OCI-M2 (cell line): ENCODE results near the gene FBXO34.

Experiments used
- DNase-seq: peaks from one replicate; lab custom pipeline; 2025; ENCODE audit not compliant: unreplicated experiment; lab: John Stamatoyannopoulos, UW

Gene FBXO34

GRCh38 chr14:55270832-55271571, at the start of gene FBXO34:
TSS of gene FBXO34 (plus strand) at chr14:55271421. CDS start at chr14:55350391, 78,970 bp downstream.
- peak; percentile 92 for DNase-seq

- DNase-seq: no peak
Observed at GRCh38 chr14:55221968-55222367, 49.3 kb upstream of the FBXO34 start.

GRCh38 chr14:55223364-55223763, 47.9 kb upstream of the FBXO34 start:
- no peak for DNase-seq

- DNase-seq: no peak
Observed at GRCh38 chr14:55228261-55228660, 43.0 kb upstream of the FBXO34 start.

- no peak for DNase-seq
Observed at GRCh38 chr14:55233591-55233990, 37.6 kb upstream of the FBXO34 start.

- no peak for DNase-seq
Observed at GRCh38 chr14:55238019-55238680, 33.1 kb upstream of the FBXO34 start.

GRCh38 chr14:55239320-55239719, 31.9 kb upstream of the FBXO34 start:
- DNase-seq: no peak

- no peak for DNase-seq
Observed at GRCh38 chr14:55240526-55241178, 30.6 kb upstream of the FBXO34 start.

- no peak for DNase-seq
Observed at GRCh38 chr14:55241673-55242072, 29.5 kb upstream of the FBXO34 start.

- no peak for DNase-seq
Observed at GRCh38 chr14:55243386-55243785, 27.8 kb upstream of the FBXO34 start.

- DNase-seq: no peak
Observed at GRCh38 chr14:55243813-55244212, 27.4 kb upstream of the FBXO34 start.

- no peak for DNase-seq
Observed at GRCh38 chr14:55245657-55246268, 25.5 kb upstream of the FBXO34 start.

GRCh38 chr14:55248411-55248810, 22.8 kb upstream of the FBXO34 start:
- DNase-seq: no peak

- DNase-seq: no peak
Observed at GRCh38 chr14:55249423-55249822, 21.8 kb upstream of the FBXO34 start.

GRCh38 chr14:55253276-55253675, 17.9 kb upstream of the FBXO34 start:
- no peak for DNase-seq

- no peak for DNase-seq
Observed at GRCh38 chr14:55254581-55254980, 16.6 kb upstream of the FBXO34 start.

GRCh38 chr14:55255979-55256378, 15.2 kb upstream of the FBXO34 start:
- no peak for DNase-seq

GRCh38 chr14:55256586-55256985, 14.6 kb upstream of the FBXO34 start:
- no peak for DNase-seq

- no peak for DNase-seq
Observed at GRCh38 chr14:55265197-55265596, 6.0 kb upstream of the FBXO34 start.

GRCh38 chr14:55267820-55268219, 3.4 kb upstream of the FBXO34 start:
- no peak for DNase-seq

GRCh38 chr14:55271572-55272298, 514 bp downstream of the FBXO34 start:
- no peak for DNase-seq
